Lung microvascular endothelial cell (primary cell): ENCODE data around the gene BNIP2. TPM values are rescaled to one million over a fixed set of nuclear protein-coding genes. Genes with fewer than 3 reads are reported as not detected.
"Not testable (repeated sequence)": the region's sequence is repeated elsewhere in the genome, so short reads cannot be mapped to it uniquely, and the experiment has no call there.

Source experiments
- DNase-seq, 2 donors: peaks; one replicate each; pipeline versions ENCODE4 v3.0.0 to v3.0.0-alpha.2; 2010; ENCODE audit warnings: low read depth in 2 of 2
- total RNA-seq: library from RNA; depleted of rRNA; stranded (reverse); fragments of >200 nt; gene quantifications from 2 replicates; pipeline ENCODE4 v1.2.1, GENCODE V29; 2014

BNIP2 gene
- total RNA-seq, 1 donor from 2014 or later, result 110 TPM

DNA sequence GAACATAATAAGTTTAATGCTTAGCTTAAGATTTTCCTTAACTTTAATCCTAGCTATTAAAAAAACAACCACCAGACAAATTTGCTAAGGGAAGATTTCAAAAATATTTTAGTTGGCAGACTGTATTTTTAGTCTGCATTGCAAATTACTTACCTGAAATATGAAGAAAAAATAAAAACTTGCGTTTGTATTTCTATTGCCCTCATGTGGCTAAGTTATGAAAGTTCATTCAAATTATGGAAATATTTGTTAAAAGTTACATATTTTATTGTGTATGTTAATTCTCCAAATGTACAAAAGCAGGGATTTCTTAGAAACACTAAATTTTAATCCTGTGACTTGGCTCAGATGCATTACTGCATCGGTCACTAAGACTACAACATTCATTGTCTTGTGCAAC, 46.8 kb downstream of the BNIP2 start:
- peak in 1 of 2 donors; percentile 8 for DNase-seq

- DNase-seq, result not testable (repeated sequence)
These were observed 51.6 kb downstream of the BNIP2 start for GRCh38 chr15:59637507-59637906.

GRCh38 chr15:59636184-59636583, 52.9 kb downstream of the BNIP2 start:
- DNase-seq, result no peak

DNA sequence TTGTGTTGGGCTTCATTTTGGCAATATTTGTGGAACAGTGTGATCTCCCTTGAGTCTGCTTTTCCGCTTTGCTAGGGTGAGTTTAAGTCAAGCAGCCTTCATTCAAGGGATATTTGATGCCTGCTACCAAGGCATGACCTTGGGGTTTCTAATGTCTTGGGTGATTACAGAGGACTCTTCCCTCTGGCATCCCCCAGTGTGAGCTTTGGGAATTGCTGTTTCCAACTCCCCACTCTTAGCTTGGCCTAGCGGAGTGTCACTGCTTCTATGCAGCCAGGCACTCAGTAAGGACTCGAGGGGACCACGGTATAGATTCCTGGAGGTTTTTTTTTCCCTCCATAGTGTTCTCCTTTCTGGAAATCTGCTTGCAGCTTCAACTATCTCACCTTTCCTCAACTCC, 56.4 kb downstream of the BNIP2 start:
- DNase-seq, result no peak

- peak; percentile 42 to 66 for DNase-seq
These were observed 66.8 kb downstream of the BNIP2 start for GRCh38 chr15:59622289-59622688.

GRCh38 chr15:59618406-59618805, 70.7 kb downstream of the BNIP2 start:
- DNase-seq, result no peak

- no peak for DNase-seq
These were observed 72.7 kb downstream of the BNIP2 start for GRCh38 chr15:59616379-59616778.

DNA sequence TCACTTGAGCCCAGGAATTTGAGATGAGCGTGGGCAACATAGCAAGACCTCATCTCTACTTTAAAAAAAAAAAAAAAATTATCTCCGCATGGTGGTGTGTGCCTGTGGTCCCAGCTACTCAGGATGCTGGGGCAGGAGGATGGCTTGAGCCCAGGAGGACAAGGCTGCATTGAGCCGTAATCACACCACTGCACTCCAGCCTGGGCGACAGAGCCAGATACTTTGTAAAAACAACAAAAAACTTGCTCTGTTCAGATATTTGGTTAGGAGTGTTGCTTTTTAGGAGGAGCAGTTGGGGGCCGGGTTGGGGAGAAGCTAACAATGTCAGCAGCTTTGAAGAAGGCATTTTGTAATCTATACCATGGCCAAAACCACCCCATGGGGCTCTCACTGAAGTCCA, 73.5 kb downstream of the BNIP2 start:
- no peak for DNase-seq

GRCh38 chr15:59614153-59614552, 75.0 kb downstream of the BNIP2 start:
- DNase-seq, result no peak

DNA sequence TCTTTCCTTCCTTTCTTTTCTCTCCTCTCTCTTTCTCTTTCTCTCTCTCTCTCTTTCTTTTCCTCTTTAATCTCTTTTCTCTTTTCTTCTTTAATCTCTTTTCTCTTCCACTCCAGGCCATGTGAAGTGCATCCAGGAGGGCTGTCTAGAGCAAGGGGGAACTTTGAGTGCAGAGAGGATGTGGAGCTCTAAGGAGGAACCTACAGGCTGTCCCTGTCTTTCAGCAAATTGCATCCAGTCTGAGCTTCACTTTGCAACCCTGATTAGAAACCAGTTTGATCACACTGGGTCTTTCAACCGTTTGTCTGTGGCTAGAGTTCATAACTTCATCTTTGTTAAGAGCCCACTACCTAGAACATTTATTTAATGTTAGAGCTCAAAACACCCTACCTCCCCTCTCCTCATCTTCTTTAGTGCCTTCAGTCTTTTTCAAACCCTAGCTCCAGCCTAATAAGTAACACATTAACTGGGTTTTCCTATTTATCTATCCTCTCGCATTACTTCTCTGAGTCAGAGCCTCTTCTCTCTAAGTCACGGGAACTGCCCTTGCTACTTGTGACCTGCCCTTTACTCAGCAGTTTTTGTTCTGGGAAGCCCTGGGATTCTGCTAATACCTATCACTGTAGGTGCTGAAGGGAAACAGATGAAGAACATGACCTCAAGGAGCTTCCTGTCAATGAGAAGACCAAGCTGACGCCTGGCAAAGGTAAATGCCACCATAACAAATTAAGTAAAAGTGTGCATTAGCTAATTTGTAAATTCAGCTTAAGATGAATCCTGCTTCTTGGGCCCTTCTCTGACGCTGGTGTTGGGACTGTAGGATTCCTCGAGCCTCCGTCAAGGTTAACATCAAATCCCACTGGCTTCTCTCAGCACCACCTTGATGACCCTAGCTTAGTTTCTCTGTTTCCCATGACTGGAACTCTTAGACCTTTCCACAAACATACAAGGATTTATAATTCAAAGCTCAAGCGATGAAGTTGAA, 77.6 kb downstream of the BNIP2 start, which contains the start of gene GCNT3:
Gene GCNT3, plus strand, starts transcription at position 508 of the 985 bp plus-strand sequence. CDS start 6,456 bp downstream, outside the sequence.
- no peak for DNase-seq

GRCh38 chr15:59609730-59610712, 79.1 kb downstream of the BNIP2 start:
- no peak for DNase-seq

Other genes starting within 250 kb of the BNIP2 start
- gene GCNT3, start 77.5 kb downstream of the BNIP2 start, total RNA-seq, result not detected in 2 replicates
- gene GTF2A2, start 31.8 kb downstream of the BNIP2 start, total RNA-seq, result 51.2 and 61.0 TPM in 2 replicates